Activated CD4-positive, alpha-beta T cell treated with anti-CD3 and anti-CD28 coated beads, Interleukin-2, Interleukin-4, amounts not matched to agents 100 ng/mL and 50 ng/mL, durations not matched to agents 16 hours and 8 hours (primary cell): Measurements from ENCODE around the gene EIF4G3.
A peak's percentile ranks its signal among the peaks of the same experiment; 100 is the strongest.
"Not testable (repeated sequence)": the region's sequence is repeated elsewhere in the genome, so short reads cannot be mapped to it uniquely, and the experiment has no call there.

Experiments
- DNase-seq: peaks from one replicate; pipeline ENCODE4 v3.0.0-alpha.2; 2020; ENCODE audit warnings: low spot score

The EIF4G3 gene

GRCh38 chr1:21105807-21106206, 70.9 kb downstream of the EIF4G3 start:
- DNase-seq: no peak

- DNase-seq: no peak
These were observed 72.0 kb downstream of the EIF4G3 start for GRCh38 chr1:21104683-21105082.

GRCh38 chr1:21100481-21100921, 76.2 kb downstream of the EIF4G3 start:
- DNase-seq: no peak

GRCh38 chr1:21099869-21100131, 76.9 kb downstream of the EIF4G3 start:
- no peak for DNase-seq

- peak; percentile 52 for DNase-seq
These were observed 77.4 kb downstream of the EIF4G3 start for GRCh38 chr1:21099034-21099868.

GRCh38 chr1:21098186-21098915, 78.3 kb downstream of the EIF4G3 start:
- DNase-seq: no peak

- no peak for DNase-seq
These were observed 79.0 kb downstream of the EIF4G3 start for GRCh38 chr1:21097729-21098128.

- DNase-seq: no peak
These were observed 80.7 kb downstream of the EIF4G3 start for GRCh38 chr1:21095976-21096375.

- DNase-seq: not testable (repeated sequence)
These were observed 82.4 kb downstream of the EIF4G3 start for GRCh38 chr1:21094282-21094681.

- not testable (repeated sequence) for DNase-seq
These were observed 83.3 kb downstream of the EIF4G3 start for GRCh38 chr1:21093271-21093958.

GRCh38 chr1:21092545-21092944, 84.2 kb downstream of the EIF4G3 start:
- DNase-seq: not testable (repeated sequence)

GRCh38 chr1:21091053-21091690, 85.5 kb downstream of the EIF4G3 start:
- DNase-seq: peak; percentile 11

- no peak for DNase-seq
These were observed 86.2 kb downstream of the EIF4G3 start for GRCh38 chr1:21090463-21090862.

GRCh38 chr1:21089731-21090130, 87.0 kb downstream of the EIF4G3 start:
- no peak for DNase-seq

- DNase-seq: no peak
These were observed 87.4 kb downstream of the EIF4G3 start for GRCh38 chr1:21089299-21089698.

GRCh38 chr1:21084111-21084810, 92.4 kb downstream of the EIF4G3 start:
- no peak for DNase-seq

GRCh38 chr1:21082073-21082472, 94.6 kb downstream of the EIF4G3 start:
- no peak for DNase-seq

- no peak for DNase-seq
These were observed 99.6 kb downstream of the EIF4G3 start for GRCh38 chr1:21077085-21077484.

GRCh38 chr1:21072721-21073120, 104.0 kb downstream of the EIF4G3 start:
- DNase-seq: no peak

- no peak for DNase-seq
These were observed 107.1 kb downstream of the EIF4G3 start for GRCh38 chr1:21069549-21069948.

GRCh38 chr1:21068937-21069336, 107.8 kb downstream of the EIF4G3 start:
- no peak for DNase-seq
